ENCODE data around the gene VSIG2. TPM values are rescaled to one million over a fixed set of nuclear protein-coding genes. Genes with fewer than 3 reads are reported as not detected.
"Not testable (repeated sequence)": the region's sequence is repeated elsewhere in the genome, so short reads cannot be mapped to it uniquely, and the experiment has no call there.

The VSIG2 gene
- total RNA-seq, 1 donor from 2014 or later: 2.6 TPM

DNA sequence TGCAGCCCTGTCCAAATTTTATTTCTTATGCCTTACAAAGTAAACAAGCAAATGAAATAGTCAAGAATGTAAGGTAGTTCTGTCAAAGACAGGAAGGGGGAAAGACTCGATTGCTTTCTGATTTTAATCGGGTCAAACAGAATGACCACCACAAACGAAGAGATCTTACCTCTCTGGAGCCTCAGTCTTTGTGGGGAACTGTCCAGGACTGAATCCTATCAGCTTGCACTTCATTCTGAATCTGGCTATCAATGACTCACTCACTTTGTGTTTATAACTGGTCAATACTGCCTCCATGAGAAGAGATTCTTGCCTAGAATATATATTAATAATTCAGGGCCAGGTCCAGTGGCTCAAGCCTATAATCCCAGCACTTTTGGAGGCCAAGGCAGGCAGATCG lies 30.9 kb upstream of the VSIG2 start:
- Mint-ChIP-seq H3K36me3 (ENCODE audit: insufficient read depth) (peaks cover 2% of the 10 kb centered on the region), H3K27me3 (no peaks in the 10 kb centered on the region), H3K4me1 (ENCODE audit: low read depth) (peaks cover 14% of the 10 kb centered on the region), H3K4me3 (ENCODE audit: low read depth) (no peak overlapping the region), H3K9me3 (ENCODE audit: low read depth) (no peaks in the 10 kb centered on the region), H3K27ac (no peak overlapping the region)
- TF ChIP-seq CTCF (IDR thresholded peaks at IDR 0.05; ENCODE audit: unreplicated experiment): no peak
- no peak for DNase-seq (ENCODE audit: low spot score, unreplicated experiment)

DNA sequence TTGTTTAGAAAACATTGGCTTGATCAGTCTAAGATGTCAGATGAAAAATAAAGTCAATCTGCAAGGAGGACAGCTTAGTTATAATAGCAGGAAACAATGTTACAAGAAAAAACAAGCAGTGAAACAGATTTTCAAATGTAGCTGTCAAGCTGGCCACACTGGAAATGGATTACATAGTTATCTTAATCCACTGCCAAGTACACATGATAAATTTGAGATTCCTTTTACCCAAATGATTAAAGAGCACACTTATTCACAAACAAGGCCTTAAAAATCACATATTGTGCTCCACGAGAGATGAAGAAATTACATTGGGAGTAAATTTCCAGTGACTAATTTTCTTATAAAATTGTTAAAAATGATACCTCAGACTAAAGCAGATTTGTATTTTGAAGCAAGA lies 27.5 kb upstream of the VSIG2 start:
- H3K27ac Mint-ChIP-seq: no peak overlapping the region
- no peak for DNase-seq (ENCODE audit: low spot score, unreplicated experiment)
- TF ChIP-seq CTCF (IDR thresholded peaks at IDR 0.05; ENCODE audit: unreplicated experiment): no peak
- H3K9me3 Mint-ChIP-seq (ENCODE audit: low read depth): peaks cover 2% of the 10 kb centered on the region
- peaks cover 27% of the 10 kb centered on the region for H3K4me1 Mint-ChIP-seq (ENCODE audit: low read depth)
- no peaks in the 10 kb centered on the region for H3K27me3 Mint-ChIP-seq
- no peak overlapping the region for H3K4me3 Mint-ChIP-seq (ENCODE audit: low read depth)
- peaks cover 14% of the 10 kb centered on the region for H3K36me3 Mint-ChIP-seq (ENCODE audit: insufficient read depth)

DNA sequence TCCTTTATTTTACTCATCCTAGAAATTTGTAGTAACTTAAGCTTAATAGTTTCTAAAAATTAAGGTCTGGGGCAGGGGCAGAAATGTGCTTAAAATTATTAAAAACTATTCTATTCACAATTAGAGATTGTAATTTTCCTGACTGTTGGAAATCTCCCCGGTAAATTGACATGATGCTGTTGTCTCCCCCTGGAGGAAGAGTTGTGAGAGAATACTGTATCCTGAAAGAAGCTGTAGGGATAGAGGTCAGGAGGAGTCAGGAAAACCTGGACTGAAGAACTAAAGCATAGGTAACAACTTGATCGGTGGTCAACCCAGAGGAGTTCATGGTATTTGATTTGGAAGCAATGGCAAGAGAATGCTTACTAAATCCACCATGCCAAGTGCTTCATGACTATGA lies 26.2 kb upstream of the VSIG2 start:
- DNase-seq (ENCODE audit: low spot score, unreplicated experiment): no peak
- Mint-ChIP-seq H3K4me3 (ENCODE audit: low read depth) (no peak overlapping the region), H3K4me1 (ENCODE audit: low read depth) (peaks cover 23% of the 10 kb centered on the region), H3K27me3 (no peaks in the 10 kb centered on the region), H3K9me3 (ENCODE audit: low read depth) (peaks cover 2% of the 10 kb centered on the region), H3K27ac (no peak overlapping the region), H3K36me3 (ENCODE audit: insufficient read depth) (peaks cover 14% of the 10 kb centered on the region)
- TF ChIP-seq CTCF (IDR thresholded peaks at IDR 0.05; ENCODE audit: unreplicated experiment): peak; percentile 28

DNA sequence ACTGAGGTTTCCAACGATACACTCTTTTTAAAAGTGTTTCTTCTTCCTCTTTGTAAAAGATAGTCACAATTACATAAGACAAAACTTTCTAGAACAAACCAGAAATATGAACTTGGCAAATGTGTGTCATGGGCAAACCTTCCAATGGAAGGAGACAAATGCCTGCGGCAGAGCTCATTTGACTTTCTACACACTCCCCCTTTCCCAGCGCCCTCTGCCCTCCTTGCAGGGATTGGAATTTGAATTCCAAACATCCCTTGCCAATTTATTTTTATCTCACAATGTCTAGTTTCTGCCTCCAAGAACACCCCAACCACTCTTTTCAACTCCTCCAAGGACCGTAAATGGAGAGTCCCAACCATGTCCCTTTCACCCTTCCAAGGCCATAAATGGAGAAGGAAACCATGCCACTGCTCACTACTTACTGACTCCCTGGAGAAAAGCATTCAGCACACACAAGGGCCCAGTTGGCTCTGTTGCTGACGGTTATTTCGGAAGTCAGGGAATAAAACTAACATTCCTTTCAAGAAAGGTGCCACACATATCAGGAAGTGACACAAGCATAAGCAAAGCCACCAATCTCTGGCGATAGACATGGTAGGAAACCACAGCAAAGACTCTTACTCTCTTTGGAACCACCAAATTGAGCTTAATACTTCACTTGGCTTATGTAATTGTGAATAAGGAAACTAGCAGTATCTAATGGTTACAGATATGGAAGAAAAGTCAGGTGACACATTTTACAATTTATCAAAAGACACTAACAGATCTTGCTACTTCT lies 25.0 kb upstream of the VSIG2 start:
- no peaks in the 10 kb centered on the region for H3K27me3 Mint-ChIP-seq
- no peak overlapping the region for H3K4me3 Mint-ChIP-seq (ENCODE audit: low read depth)
- H3K9me3 Mint-ChIP-seq (ENCODE audit: low read depth): peaks cover 2% of the 10 kb centered on the region
- H3K27ac Mint-ChIP-seq: no peak overlapping the region
- TF ChIP-seq CTCF (IDR thresholded peaks at IDR 0.05; ENCODE audit: unreplicated experiment): no peak
- peaks cover 23% of the 10 kb centered on the region for H3K4me1 Mint-ChIP-seq (ENCODE audit: low read depth)
- H3K36me3 Mint-ChIP-seq (ENCODE audit: insufficient read depth): peaks cover 17% of the 10 kb centered on the region
- DNase-seq (ENCODE audit: low spot score, unreplicated experiment): no peak

- H3K27ac Mint-ChIP-seq; DNase-seq (ENCODE audit: low spot score, unreplicated experiment); H3K9me3 Mint-ChIP-seq (ENCODE audit: low read depth); H3K4me3 Mint-ChIP-seq (ENCODE audit: low read depth); H3K27me3 Mint-ChIP-seq: not testable (repeated sequence)
- Mint-ChIP-seq H3K36me3 (ENCODE audit: insufficient read depth) (peaks cover 17% of the 10 kb centered on the region), H3K4me1 (ENCODE audit: low read depth) (peaks cover 19% of the 10 kb centered on the region)
These were observed 18.9 kb upstream of the VSIG2 start for GRCh38 chr11:124770959-124771358.
